Mammary epithelial cell (primary cell): Measurements from ENCODE around the gene PHF12.

Experiments used
- CTCF ChIP-seq, 2 donors: IDR thresholded peaks in 1 of 2; conservative IDR thresholded peaks in 1 of 2; 2 replicates each; pipeline ENCODE4 v1.5.1; 2011 to 2012; ENCODE audit warnings: inconsistent platforms in 2 of 2, low read length in 2 of 2, mild to moderate bottlenecking in 2 of 2, control low read depth in 1 of 2, low read depth in 1 of 2; ENCODE audit not compliant: insufficient read depth in 1 of 2; ENCODE audit errors: extremely low read depth in 1 of 2
- EZH2 ChIP-seq: IDR thresholded peaks from 2 replicates; pipeline ENCODE4 v1.6.1; 2012; ENCODE audit warnings: low read length, inconsistent platforms, borderline replicate concordance

- TF ChIP-seq CTCF (conservative IDR thresholded peaks at IDR 0.05 in 1 of 2, IDR thresholded peaks at IDR 0.05 in 1 of 2; ENCODE audit: extremely low read depth in 1 of 2, insufficient read depth in 1 of 2, low read depth in 1 of 2, low read length in 2 of 2) (no peak), EZH2 (no peak)
Measured at GRCh38 chr17:28997806-28998205, 46.5 kb upstream of the PHF12 start.
